HG03039 (cell line): Measurements from ENCODE around the gene LDLRAD2.
"Not testable (repeated sequence)": the region's sequence is repeated elsewhere in the genome, so short reads cannot be mapped to it uniquely, and the experiment has no call there.

ENCODE experiments used
- ATAC-seq: cut with Tn5 transposase; IDR thresholded peaks from one replicate; pipeline ENCODE4 v1.9.1; 2021; ENCODE audit warnings: mild to moderate bottlenecking, moderate library complexity; ENCODE audit not compliant: unreplicated experiment

The LDLRAD2 gene, protein sequence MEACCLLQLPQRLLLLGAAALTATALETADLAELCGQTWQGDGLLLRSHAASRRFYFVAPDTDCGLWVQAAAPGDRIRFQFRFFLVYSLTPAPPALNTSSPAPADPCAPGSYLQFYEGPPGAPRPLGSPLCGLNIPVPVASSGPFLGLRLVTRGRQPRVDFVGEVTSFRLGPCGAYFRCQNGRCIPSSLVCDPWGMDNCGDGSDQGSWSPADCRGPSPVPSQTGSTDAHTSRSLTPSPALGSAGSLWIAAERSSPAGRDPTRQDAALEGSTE

DNA sequence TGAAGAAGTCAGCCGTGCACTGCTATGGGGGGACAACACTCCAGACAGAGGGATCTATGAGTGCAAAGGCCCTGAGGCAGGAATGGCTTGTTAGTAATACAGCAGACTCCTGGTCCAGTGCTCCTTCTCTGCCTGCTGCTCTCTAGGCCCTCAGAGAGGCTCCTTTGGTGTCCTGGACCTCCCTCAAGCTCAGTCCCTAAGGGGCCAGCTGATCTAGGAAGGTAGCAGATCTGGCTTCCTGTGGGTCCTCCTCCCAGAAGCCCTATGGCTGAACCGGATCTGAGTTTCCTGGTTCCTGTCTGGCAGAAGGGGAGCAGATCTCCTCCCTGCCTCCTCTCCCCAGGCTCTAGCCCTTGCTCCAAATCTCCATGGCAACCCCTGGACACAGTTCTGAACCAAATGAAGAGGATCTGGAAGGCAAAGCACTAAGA lies at the start of gene LDLRAD2:
TSS of gene LDLRAD2 (plus strand) at position 391 of the 431 bp plus-strand sequence. CDS start 187 bp downstream, outside the sequence.
- ATAC-seq, result no peak

- ATAC-seq, result no peak
Observed at GRCh38 chr1:21763236-21763635, 48.8 kb upstream of the LDLRAD2 start.

- ATAC-seq, result no peak
Observed at GRCh38 chr1:21763694-21764419, 48.2 kb upstream of the LDLRAD2 start.

DNA sequence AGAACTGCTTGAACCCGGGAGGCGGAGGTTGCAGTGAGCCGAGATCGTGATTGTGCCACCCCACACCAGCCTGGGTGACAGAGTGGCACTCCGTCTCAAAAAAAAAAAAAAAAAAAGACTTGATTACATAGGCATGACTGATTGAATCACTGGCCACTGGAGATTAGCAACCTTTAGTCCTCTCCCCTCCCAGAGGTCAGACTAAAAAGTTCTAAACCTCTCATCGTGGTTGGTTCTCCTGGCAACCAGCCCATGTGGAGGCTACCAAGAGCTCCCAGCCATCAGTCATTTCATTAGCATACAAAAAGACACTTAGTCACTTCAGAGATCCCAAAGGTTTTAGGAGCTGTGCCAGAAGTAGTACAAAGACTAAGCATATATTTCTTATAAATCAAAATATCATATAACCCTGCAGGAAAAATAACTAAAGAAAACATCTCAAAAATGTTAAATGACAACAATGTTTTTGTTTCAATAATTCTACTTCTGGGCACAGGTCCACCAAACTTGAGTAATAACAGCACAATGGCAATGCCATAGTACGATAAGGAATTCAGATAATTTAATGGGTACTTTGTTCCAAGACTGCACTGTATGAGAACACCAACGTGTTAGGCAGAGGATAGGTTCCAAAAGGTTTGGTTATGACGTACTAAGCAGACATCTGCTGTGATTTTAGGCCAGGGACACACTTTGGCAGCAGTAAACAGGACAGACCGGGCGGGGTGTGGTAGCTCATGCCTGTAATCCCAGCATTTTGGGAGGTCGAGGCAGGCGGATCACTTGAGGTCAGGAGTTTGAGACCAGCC lies 47.2 kb upstream of the LDLRAD2 start:
- no peak for ATAC-seq

GRCh38 chr1:21766210-21766609 lies 45.9 kb upstream of the LDLRAD2 start:
- no peak for ATAC-seq

DNA sequence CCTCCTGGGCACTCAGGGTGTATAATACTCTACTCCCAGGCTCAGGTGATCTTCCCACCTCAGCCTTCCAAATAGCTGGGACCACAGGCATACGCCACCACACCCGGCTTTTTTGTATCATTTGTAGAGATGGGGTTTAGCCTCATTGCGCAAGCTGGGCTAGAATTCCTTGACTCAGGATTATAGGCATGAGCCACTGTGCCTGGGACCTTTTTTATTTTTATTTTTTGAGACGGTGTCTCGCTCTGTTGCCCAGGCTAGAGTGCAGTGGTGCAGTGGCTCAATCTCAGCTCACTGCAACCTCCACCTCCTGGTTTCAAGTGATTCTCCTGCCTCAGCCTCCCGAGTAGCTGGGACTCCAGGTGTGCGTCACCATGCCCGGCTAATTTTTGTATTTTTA lies 45.0 kb upstream of the LDLRAD2 start:
- ATAC-seq, result not testable (repeated sequence)

DNA sequence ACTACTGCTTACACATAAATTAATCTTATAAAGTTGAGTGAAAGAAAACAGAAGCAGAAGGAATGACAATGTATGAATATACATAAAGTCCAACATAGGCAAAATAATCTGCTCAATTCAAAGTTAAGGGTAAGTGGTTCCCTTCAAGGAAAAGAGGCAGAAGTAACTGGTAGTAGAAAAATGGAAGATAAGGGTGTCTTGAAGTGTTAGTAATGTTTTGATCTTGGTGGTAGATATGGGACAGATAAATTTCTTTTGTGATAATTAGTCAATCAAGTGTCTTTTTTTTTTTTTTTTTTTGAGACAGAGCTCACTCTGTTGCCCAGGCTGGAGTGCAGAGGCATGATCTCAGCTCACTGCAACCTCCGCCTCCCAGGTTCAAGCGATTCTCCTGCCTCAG lies 41.9 kb upstream of the LDLRAD2 start:
- no peak for ATAC-seq

- not testable (repeated sequence) for ATAC-seq
Observed at GRCh38 chr1:21770602-21771001, 41.5 kb upstream of the LDLRAD2 start.

GRCh38 chr1:21771672-21772071 lies 40.4 kb upstream of the LDLRAD2 start:
- ATAC-seq, result not testable (repeated sequence)

DNA sequence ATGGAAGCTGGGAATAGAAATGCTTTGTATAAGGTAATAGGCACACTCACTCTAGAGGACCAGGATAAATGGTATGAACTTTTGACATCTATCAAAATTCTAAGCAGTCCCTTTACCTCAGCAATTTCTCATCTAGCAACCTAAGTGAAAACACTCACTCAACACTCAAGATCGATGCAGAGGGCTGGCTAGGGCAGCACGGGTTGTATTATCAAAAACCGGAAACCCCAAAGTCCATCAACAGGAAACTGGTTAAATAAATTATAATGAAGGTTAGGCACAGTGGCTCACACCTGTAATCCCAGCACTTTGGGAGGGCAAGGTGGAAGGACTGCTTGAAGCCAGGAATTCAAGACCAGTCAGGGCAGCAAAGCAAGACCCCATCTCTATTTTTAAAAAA lies 38.5 kb upstream of the LDLRAD2 start:
- no peak for ATAC-seq

DNA sequence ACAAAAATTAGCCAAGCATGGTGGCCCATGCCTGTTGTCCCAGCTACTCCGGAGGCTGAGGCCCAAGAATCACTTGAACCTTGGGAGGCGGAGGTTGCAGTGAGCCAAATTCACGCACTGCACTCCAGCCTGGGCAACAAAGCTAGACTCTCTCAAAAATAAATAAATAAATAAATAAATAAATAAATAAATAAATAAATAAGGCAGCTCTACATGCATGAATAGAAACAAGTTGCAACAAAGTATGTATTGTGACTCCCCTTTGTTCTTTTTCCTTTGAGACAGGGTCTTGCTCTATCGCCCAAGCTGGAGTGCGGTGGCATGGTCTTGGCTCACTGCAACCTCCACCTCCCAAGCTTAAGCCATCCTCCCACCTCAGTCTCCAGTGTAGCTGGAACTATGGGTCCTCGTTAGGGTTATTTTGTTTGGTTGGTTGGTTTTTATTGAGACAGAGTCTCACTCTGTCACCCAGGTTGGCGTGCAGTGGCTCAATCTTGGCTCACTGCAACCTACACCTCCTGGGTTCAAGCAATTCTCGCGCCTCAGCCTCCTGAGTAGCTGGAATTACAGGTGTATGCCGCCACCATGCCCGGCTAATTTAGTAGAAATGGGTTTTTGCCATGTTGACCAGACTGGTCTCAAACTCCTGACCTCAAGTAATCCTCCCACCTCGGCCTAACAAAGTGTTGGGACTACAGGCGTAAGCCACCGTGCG lies 37.1 kb upstream of the LDLRAD2 start:
- ATAC-seq, result no peak

DNA sequence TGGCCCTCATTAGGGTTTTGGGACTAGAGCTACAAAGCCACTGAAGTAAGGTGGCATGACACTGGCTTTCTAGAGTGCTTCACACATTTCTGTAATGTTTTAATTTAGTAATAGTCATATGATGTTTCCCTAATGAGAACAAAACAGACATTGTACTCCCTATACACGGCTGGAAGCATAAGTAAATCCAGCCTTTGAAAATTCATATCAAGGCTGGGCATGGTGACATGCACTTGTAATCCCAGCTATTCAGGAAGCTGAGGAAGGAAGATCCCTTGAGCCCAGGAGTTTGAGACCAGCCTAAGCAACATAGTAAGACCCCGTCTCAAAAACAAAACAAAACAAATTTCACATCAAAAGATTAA lies 36.5 kb upstream of the LDLRAD2 start:
- no peak for ATAC-seq

DNA sequence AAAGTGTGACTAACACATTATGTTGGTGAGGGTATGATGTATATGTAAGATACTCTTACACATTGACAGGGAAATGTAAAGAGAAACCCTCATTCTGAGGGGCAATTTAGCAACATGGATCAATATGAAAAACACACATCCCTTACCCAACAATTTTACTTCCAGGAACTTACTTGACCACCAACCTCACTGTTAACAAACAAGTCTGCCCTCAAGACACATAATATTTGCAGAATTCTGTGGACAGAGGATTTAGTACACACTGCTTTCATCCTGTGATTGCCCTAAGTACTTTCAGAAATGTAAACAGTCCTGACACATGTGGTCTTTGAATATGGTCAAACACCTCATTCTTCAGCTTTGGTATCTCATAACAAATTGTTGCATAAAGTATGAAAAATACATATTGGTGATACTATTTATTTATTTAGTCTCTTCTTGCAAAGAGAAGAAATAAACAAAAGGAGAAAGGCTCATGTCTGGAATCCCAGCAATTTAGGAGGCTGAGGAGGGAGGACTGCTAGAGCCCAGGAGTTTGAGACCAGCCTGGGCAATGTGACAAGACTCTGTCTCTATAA lies 36.0 kb upstream of the LDLRAD2 start:
- ATAC-seq, result no peak

DNA sequence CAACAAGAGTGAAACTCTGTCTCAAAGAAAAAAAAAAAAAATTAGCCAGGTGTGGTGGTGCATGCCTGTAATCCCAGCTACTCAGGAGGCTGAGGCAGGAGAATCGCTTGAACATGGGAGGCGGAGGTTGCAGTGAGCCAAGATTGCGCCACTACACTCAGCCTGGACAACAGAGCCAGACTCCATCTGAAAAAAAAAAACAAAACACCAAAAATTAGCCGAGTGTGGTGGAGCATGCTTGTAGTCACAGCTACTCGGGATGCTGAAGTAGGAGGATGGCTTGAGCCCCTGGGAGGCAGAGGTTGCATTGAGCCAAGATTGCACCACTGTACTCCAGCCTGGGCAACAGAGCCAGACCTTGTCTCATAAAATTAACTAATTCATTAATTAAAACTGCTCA lies 35.1 kb upstream of the LDLRAD2 start:
- not testable (repeated sequence) for ATAC-seq

GRCh38 chr1:21778405-21778727 lies 33.7 kb upstream of the LDLRAD2 start:
- ATAC-seq, result no peak

DNA sequence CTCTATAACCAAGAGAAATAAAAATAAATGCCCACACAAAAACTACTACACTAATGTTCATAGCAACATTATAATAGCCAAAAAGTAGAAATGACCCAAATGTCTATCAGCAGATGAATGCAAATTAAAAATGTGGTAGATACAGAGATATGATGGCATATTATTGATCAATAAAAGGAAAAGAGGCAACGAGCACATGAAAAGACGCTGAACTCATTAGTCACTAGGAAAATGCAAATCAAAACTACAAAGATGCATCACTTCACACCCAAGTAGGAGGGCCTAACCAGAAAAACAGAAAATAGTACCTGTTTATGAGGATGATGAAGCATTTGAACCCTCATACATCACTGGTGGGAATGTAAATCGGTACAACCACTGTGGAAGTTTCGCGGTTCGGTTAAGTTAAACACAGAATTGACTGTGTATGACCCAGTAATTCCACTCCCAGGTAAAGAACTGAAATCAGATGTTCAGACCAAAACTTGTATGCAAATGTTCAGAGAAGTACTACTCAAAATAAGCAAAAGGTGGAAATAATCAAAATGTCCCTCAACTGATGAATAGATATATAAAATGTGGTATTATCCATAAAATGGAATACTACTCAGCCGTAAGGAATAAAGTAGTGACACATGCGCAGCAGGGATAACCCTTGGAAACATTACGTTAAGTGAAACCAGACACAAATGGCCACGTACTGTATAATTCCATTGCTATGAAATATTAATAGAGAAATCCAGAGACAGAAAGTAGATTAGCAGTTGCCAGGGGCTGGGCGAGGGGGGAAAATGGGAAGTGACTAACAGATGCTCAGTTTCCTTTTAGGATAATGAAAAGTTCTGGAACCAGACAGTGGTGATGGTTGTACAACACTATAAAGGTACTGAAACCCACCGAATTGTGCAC lies 32.2 kb upstream of the LDLRAD2 start:
- no peak for ATAC-seq

- no peak for ATAC-seq
Observed at GRCh38 chr1:21781815-21782348, 30.2 kb upstream of the LDLRAD2 start.

GRCh38 chr1:21782349-21782867 lies 29.7 kb upstream of the LDLRAD2 start:
- peak; percentile 14 for ATAC-seq
